GM12872 (cell line): ENCODE measurements around the gene UBE2D2.

Experiments used
- CTCF ChIP-seq: IDR thresholded peaks from 3 replicates; pipeline ENCODE4 v1.5.1; 2011; ENCODE audit warnings: low read depth, mild to moderate bottlenecking, low read length, moderate library complexity; ENCODE audit not compliant: insufficient read depth

The UBE2D2 gene

GRCh38 chr5:139676951-139677735, 116.0 kb downstream of the UBE2D2 start:
- TF ChIP-seq CTCF, result no peak
